HG02678 (cell line): ENCODE measurements around the gene OPTC.
"Not testable (repeated sequence)": the region's sequence is repeated elsewhere in the genome, so short reads cannot be mapped to it uniquely, and the experiment has no call there.

Experiments used
- ATAC-seq: cut with Tn5 transposase; IDR thresholded peaks from one replicate; pipeline ENCODE4 v1.9.1; 2021; ENCODE audit warnings: mild to moderate bottlenecking, moderate library complexity; ENCODE audit not compliant: unreplicated experiment

Gene OPTC

GRCh38 chr1:203513585-203514031 lies 19.7 kb downstream of the OPTC start:
- no peak for ATAC-seq

GRCh38 chr1:203516184-203516583 lies 22.2 kb downstream of the OPTC start:
- no peak for ATAC-seq

GRCh38 chr1:203516906-203517305 lies 23.0 kb downstream of the OPTC start:
- ATAC-seq: no peak

- no peak for ATAC-seq
Observed at GRCh38 chr1:203517426-203518110, 23.6 kb downstream of the OPTC start.

- not testable (repeated sequence) for ATAC-seq
Observed at GRCh38 chr1:203518139-203518538, 24.2 kb downstream of the OPTC start.

GRCh38 chr1:203518541-203518940 lies 24.6 kb downstream of the OPTC start:
- no peak for ATAC-seq

- ATAC-seq: no peak
Observed at GRCh38 chr1:203519053-203519840, 25.3 kb downstream of the OPTC start.

GRCh38 chr1:203519896-203520295 lies 25.9 kb downstream of the OPTC start:
- no peak for ATAC-seq

- no peak for ATAC-seq
Observed at GRCh38 chr1:203520315-203520714, 26.4 kb downstream of the OPTC start.

GRCh38 chr1:203521074-203521794 lies 27.3 kb downstream of the OPTC start:
- no peak for ATAC-seq

GRCh38 chr1:203521812-203522211 lies 27.9 kb downstream of the OPTC start:
- ATAC-seq: no peak

- ATAC-seq: no peak
Observed at GRCh38 chr1:203522237-203522636, 28.3 kb downstream of the OPTC start.

GRCh38 chr1:203523667-203524066 lies 29.7 kb downstream of the OPTC start:
- ATAC-seq: no peak

- ATAC-seq: no peak
Observed at GRCh38 chr1:203524152-203524551, 30.2 kb downstream of the OPTC start.

- ATAC-seq: no peak
Observed at GRCh38 chr1:203524824-203525223, 30.9 kb downstream of the OPTC start.

- ATAC-seq: no peak
Observed at GRCh38 chr1:203525685-203526084, 31.7 kb downstream of the OPTC start.

- ATAC-seq: no peak
Observed at GRCh38 chr1:203526130-203526529, 32.2 kb downstream of the OPTC start.

GRCh38 chr1:203526572-203526971 lies 32.6 kb downstream of the OPTC start:
- ATAC-seq: no peak

GRCh38 chr1:203527013-203527412 lies 33.1 kb downstream of the OPTC start:
- no peak for ATAC-seq

- ATAC-seq: no peak
Observed at GRCh38 chr1:203528063-203528462, 34.1 kb downstream of the OPTC start.

GRCh38 chr1:203528976-203529835 lies 35.3 kb downstream of the OPTC start:
- ATAC-seq: no peak
